ENCODE measurements around the gene U2AF2.

U2AF2 gene

GRCh38 chr19:55654868-55655647 is at the start of gene U2AF2:
Gene U2AF2 (plus strand): TSS chr19:55655035. CDS start chr19:55655105, 70 bp downstream.
- DNase-seq (ENCODE audit: low spot score), result peak; percentile 59

DNA sequence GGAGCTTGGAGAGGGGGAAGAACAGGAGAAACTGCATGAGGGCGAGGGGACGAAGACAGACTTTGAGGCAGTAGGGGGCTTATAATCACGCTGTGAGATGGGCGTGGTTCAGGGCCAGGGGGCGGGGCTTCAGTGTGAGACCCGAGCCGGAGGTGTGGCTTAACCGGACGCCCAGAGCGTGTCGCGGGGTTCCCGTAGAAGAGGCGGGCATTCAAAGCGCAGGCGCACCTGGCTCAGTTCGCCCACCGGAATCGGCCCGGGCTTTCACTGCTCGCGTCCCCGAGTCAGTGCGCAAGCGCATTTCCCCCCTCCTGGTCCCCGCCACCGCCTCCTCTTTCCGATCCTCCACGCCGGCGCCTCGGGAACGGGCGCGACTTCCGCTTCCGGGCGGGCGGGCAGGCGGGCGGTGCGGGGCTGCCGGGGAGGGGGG is 49.6 kb upstream of the U2AF2 start:
- DNase-seq (ENCODE audit: low spot score), result peak; percentile 88

GRCh38 chr19:55605637-55606470 is 49.0 kb upstream of the U2AF2 start, which contains the start of gene ZNF865:
Gene ZNF865 (plus strand): TSS chr19:55605647. CDS start chr19:55613619, 7,972 bp downstream.
- peak; percentile 77 for DNase-seq (ENCODE audit: low spot score)

GRCh38 chr19:55606471-55606787 is 48.4 kb upstream of the U2AF2 start:
- DNase-seq (ENCODE audit: low spot score), result no peak

- no peak for DNase-seq (ENCODE audit: low spot score)
These were observed 48.0 kb upstream of the U2AF2 start for GRCh38 chr19:55606817-55607216.

- no peak for DNase-seq (ENCODE audit: low spot score)
These were observed 45.5 kb upstream of the U2AF2 start for GRCh38 chr19:55609326-55609725.

GRCh38 chr19:55611300-55611982 is 43.4 kb upstream of the U2AF2 start:
- no peak for DNase-seq (ENCODE audit: low spot score)

DNA sequence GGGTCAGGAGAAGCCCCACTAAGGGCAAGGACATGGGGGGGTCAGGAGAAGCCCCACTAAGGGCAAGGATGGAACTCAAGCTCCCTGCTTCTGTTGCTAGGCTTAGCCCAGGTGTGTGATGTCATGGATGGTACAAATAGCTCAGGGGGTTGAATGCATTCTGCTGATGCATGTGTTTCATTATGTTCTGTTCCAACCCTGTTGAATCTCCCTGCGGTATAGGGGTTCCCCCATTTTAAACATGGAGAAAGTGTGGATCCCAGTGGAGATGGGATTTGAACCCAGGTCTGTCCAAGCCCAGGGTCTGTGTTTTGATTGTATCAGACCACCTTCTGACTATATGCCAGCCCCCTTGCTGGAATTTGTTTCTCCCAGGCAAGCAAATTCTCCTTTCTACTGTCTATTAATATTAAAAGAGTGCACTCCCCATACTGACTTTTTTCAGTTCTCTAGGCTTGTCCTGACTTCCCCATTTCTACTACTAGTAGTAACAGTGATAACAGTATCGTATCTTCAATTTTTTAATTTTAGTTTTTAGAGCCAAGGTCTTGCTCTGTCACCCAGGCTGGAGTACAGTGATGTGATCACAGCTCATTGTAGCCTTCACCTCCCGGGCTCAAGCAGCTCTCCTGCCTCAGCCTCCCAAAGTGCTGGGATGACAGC is 42.7 kb upstream of the U2AF2 start:
- no peak for DNase-seq (ENCODE audit: low spot score)

DNA sequence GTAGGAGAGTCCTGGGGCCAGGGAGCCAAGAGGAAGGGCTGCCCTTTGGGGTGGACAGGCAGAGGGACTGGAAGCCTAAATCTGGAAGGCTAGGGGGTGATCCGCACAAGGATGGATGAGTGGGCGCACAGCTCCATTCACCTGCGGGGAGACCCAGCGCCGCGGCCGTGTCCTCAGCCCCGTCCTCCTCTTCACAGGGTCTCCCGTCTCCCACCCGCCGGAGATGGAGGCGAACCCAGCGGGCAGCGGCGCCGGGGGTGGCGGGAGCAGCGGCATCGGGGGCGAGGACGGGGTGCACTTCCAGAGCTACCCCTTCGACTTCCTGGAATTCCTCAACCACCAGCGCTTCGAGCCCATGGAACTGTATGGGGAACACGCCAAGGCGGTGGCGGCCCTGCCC is 41.4 kb upstream of the U2AF2 start:
- DNase-seq (ENCODE audit: low spot score), result no peak

DNA sequence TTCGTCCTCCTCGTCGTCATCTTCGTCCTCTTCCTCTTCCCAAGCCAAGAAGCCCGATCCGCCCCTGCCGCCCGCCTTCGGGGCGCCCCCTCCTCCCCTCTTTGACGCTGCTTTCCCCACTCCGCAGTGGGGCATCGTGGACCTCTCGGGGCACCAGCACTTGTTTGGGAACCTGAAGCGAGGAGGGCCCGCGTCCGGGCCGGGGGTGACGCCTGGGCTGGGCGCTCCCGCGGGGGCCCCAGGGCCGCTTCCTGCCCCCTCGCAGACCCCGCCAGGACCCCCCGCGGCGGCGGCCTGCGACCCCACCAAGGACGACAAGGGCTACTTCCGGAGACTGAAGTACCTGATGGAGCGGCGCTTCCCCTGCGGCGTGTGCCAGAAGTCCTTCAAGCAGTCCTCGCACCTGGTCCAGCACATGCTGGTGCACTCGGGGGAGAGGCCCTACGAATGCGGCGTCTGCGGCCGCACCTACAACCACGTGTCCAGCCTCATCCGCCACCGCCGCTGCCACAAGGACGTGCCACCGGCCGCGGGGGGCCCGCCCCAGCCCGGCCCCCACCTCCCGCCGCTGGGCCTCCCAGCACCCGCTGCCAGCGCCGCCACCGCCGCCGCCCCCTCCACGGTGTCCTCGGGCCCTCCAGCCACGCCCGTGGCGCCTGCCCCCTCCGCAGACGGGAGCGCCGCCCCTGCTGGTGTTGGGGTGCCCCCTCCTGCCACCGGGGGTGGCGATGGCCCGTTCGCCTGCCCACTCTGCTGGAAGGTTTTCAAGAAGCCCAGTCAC is 40.7 kb upstream of the U2AF2 start:
- no peak for DNase-seq (ENCODE audit: low spot score)

DNA sequence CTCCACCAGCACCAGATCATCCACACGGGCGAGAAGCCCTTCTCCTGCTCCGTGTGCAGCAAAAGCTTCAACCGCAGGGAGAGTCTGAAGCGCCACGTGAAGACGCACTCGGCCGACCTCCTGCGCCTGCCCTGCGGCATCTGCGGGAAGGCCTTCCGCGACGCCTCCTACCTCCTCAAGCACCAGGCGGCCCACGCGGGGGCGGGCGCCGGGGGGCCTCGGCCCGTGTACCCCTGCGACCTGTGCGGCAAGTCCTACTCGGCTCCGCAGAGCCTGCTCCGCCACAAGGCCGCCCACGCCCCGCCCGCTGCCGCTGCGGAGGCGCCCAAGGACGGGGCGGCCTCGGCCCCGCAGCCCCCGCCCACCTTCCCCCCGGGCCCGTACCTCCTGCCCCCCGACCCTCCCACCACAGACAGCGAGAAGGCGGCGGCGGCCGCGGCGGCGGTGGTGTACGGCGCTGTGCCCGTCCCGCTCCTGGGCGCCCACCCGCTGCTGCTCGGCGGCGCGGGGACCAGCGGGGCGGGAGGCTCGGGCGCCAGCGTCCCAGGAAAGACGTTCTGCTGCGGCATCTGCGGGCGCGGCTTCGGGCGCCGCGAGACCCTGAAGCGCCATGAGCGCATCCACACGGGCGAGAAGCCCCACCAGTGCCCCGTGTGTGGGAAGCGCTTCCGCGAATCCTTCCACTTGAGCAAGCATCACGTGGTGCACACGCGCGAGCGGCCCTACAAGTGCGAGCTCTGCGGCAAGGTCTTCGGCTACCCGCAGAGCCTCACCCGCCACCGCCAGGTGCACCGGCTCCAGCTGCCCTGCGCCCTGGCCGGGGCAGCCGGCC is 39.9 kb upstream of the U2AF2 start:
- DNase-seq (ENCODE audit: low spot score), result no peak

DNA sequence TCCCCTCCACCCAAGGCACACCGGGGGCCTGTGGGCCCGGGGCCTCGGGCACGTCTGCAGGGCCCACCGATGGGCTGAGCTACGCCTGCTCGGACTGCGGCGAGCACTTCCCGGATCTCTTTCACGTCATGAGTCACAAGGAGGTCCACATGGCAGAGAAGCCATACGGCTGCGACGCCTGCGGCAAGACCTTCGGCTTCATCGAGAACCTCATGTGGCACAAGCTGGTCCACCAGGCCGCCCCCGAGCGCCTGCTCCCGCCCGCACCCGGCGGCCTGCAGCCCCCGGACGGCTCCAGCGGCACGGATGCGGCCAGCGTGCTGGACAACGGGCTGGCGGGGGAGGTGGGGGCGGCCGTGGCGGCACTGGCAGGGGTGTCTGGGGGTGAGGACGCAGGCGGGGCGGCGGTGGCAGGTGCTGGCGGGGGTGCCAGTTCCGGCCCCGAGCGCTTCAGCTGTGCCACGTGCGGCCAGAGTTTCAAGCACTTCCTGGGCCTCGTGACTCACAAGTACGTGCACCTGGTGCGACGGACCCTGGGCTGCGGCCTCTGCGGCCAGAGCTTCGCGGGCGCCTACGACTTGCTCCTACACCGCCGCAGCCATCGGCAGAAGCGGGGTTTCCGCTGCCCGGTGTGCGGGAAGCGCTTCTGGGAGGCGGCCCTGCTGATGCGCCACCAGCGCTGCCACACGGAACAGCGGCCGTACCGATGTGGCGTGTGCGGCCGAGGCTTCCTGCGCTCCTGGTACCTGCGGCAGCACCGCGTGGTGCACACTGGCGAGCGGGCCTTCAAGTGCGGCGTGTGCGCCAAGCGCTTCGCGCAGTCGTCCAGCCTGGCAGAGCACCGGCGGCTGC is 39.1 kb upstream of the U2AF2 start:
- DNase-seq (ENCODE audit: low spot score), result no peak

DNA sequence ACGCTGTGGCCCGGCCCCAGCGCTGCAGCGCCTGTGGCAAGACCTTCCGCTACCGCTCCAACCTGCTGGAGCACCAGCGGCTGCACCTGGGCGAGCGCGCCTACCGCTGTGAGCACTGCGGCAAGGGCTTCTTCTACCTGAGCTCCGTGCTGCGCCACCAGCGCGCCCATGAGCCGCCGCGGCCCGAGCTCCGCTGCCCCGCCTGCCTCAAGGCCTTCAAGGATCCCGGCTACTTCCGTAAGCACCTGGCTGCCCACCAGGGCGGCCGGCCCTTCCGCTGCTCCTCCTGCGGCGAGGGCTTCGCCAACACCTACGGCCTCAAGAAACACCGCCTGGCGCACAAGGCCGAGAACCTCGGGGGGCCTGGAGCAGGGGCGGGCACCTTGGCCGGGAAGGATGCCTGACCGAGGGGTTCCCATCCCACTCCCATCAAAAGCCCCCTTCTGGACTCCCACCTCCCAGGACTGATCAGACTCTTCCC is 38.4 kb upstream of the U2AF2 start:
- no peak for DNase-seq (ENCODE audit: low spot score)

DNA sequence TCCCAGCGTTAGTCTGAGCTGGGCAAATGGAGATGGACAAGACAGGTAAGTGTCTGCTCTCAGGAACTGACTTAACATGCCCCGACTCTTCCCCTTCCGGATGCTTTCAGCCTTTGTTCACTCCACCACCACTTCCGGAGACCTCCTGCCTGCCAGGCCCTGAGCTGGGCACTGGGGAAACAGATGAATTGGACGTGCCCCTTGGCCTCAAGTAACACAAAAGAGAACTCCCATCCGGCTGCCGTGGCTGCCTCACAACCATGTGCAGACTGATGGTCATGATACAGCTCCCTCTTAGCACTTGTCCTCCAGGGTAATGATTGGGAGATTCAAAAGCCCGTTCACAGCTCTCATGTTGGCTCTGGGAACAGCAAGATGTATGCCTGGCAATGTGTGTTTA is 37.4 kb upstream of the U2AF2 start:
- DNase-seq (ENCODE audit: low spot score), result no peak

DNA sequence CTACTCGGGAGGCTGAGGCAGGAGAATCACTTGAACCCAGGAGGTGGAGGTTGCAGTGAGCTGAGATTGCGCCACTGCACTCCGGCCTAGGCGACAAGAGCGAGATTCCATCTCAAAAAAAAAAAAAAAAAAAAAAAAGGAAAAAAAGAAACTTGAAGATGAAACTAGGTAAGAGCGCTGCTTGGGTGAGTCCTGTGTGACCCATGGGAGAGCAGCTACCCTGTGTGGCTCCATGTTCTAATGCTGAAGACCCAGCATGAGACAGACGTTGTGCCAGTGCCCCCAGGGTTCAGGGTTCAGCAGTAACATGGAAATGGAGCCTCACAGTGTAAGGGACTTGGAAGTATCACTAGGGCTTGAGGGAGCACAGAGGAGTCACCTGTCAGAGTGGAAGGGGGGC is 36.4 kb upstream of the U2AF2 start:
- DNase-seq (ENCODE audit: low spot score), result no peak

DNA sequence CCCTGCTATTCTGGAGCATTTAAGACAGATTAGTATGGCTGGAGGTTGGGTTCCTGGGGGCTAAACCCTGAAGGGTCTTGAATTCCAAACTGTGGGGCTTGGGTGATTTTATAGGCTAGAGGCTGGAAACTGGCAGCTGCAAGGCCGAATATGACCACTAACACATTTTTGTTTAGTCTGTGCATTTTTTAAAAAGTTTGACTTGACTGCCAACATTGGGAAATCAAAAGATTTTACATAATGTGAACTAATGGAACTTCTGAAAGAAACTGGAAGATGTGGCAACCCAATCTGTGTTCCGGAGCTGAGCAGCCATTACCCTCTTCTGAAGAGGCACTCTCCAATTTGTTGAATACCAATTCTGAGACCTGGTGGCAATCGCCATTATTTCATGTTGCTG is 35.5 kb upstream of the U2AF2 start:
- DNase-seq (ENCODE audit: low spot score), result no peak

DNA sequence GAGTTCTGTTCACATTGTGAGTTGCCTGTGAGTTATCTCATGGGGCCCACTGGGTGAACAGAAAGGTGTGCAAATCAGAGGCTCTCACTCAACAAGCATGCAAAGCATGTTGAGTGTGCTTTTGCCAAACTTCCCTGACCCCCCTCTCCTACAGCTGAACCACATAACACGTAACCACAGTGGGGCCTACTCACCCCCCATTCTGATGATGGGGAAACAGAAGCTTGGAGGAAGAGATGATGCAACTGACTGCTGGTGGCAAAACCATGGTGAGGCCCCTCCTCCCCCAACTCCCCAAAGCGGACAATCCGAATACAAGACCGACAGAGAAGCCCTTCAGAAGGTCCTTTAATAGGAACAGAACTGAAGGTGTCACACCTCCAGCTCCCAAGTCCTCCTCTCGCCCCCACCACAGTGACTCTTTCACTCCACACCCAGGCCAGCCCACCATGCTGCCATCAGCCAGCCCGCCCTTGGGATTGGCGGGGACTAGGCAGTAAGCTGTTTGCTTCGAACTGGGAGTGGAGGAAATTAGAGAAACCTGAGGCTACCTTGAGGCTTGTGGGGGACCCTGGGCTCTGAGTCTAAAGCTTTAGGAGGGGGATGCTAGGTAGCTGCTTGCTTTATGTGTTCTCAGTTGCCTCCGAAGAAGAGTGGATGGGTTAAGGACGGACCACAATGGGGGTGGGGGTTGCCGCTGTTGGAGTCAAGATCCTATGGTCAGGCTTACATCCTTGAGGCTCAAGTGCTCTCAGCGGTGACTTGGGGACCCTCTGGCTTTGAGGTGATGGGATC is 34.2 kb upstream of the U2AF2 start:
- DNase-seq (ENCODE audit: low spot score), result no peak

- DNase-seq (ENCODE audit: low spot score), result no peak
These were observed 33.6 kb upstream of the U2AF2 start for GRCh38 chr19:55621205-55621672.

Measured in pons (tissue), 1 donor.